Kidney epithelial cell (primary cell): ENCODE measurements around the gene RAB33B. TPM values are rescaled to one million over a fixed set of nuclear protein-coding genes. Genes with fewer than 3 reads are reported as not detected.
"Not testable (repeated sequence)": the region's sequence is repeated elsewhere in the genome, so short reads cannot be mapped to it uniquely, and the experiment has no call there.

Source experiments
- DNase-seq: peaks from one replicate; pipeline ENCODE4 v3.0.0-alpha.2; 2010; ENCODE audit warnings: low read depth
- H3K27me3 ChIP-seq: 2 replicates; pipeline ENCODE4 v1.6.0; 2011; ENCODE audit warnings: low read length; ENCODE audit not compliant: control insufficient read depth, insufficient read depth
- H3K36me3 ChIP-seq: 2 replicates; pipeline ENCODE4 v1.5.1; 2011; ENCODE audit warnings: low read length; ENCODE audit not compliant: control insufficient read depth, insufficient read depth
- H3K4me3 ChIP-seq: 2 replicates; pipeline ENCODE4 v1.5.1; 2011; ENCODE audit warnings: low read depth, mild to moderate bottlenecking, control low read depth, low read length
- CTCF ChIP-seq: IDR thresholded peaks from 2 replicates; pipeline ENCODE4 v1.5.1; 2011; ENCODE audit warnings: mild to moderate bottlenecking, moderate library complexity, low read length, control low read depth, inconsistent platforms; ENCODE audit not compliant: insufficient read depth, poor library complexity, severe bottlenecking
- total RNA-seq: library from RNA; depleted of rRNA; stranded (reverse); fragments of >200 nt; gene quantifications from 2 replicates; pipeline ENCODE4 v1.2.3, GENCODE V29; 2015

Gene RAB33B
- total RNA-seq, 1 donor from 2014 or later = 9.6 TPM

GRCh38 chr4:139436122-139436521 is 17.8 kb upstream of the RAB33B start:
- H3K4me3 ChIP-seq = no peak overlapping the region
- no peaks in the 10 kb centered on the region for H3K27me3 ChIP-seq
- no peak for TF ChIP-seq CTCF
- DNase-seq = no peak
- no peaks in the 10 kb centered on the region for H3K36me3 ChIP-seq

GRCh38 chr4:139438141-139438540 is 15.8 kb upstream of the RAB33B start:
- DNase-seq = no peak
- no peak for TF ChIP-seq CTCF
- H3K27me3 ChIP-seq = no peaks in the 10 kb centered on the region
- H3K4me3 ChIP-seq = no peak overlapping the region
- no peaks in the 10 kb centered on the region for H3K36me3 ChIP-seq

GRCh38 chr4:139441029-139441428 is 12.9 kb upstream of the RAB33B start:
- TF ChIP-seq CTCF = no peak
- no peak overlapping the region for H3K4me3 ChIP-seq
- H3K27me3 ChIP-seq = no peaks in the 10 kb centered on the region
- H3K36me3 ChIP-seq = no peaks in the 10 kb centered on the region
- DNase-seq = no peak

- no peak overlapping the region for H3K4me3 ChIP-seq
- no peaks in the 10 kb centered on the region for H3K27me3 ChIP-seq
- TF ChIP-seq CTCF = no peak
- DNase-seq = no peak
- H3K36me3 ChIP-seq = no peaks in the 10 kb centered on the region
Observed at GRCh38 chr4:139443661-139444060, 10.3 kb upstream of the RAB33B start.

- H3K36me3 ChIP-seq, H3K4me3 ChIP-seq, DNase-seq, H3K27me3 ChIP-seq: not testable (repeated sequence)
Observed at GRCh38 chr4:139444881-139445280, 9.0 kb upstream of the RAB33B start.

GRCh38 chr4:139447078-139447477 is 6.8 kb upstream of the RAB33B start:
- H3K27me3 ChIP-seq, H3K4me3 ChIP-seq, DNase-seq, H3K36me3 ChIP-seq: not testable (repeated sequence)

GRCh38 chr4:139450586-139450985 is 3.3 kb upstream of the RAB33B start:
- no peak for TF ChIP-seq CTCF
- no peak for DNase-seq
- Histone ChIP-seq H3K36me3 (no peaks in the 10 kb centered on the region), H3K27me3 (no peaks in the 10 kb centered on the region), H3K4me3 (no peak overlapping the region)
